GM21717 (cell line): ENCODE measurements around the gene ZNF182.
"Not testable (repeated sequence)": the region's sequence is repeated elsewhere in the genome, so short reads cannot be mapped to it uniquely, and the experiment has no call there.

ENCODE experiments used
- ATAC-seq: cut with Tn5 transposase; IDR thresholded peaks from one replicate; pipeline ENCODE4 v1.9.1; 2021; ENCODE audit warnings: mild to moderate bottlenecking, moderate library complexity; ENCODE audit not compliant: unreplicated experiment

Gene ZNF182

GRCh38 chrX:48003758-48004457, at the start of gene ZNF182:
TSS of gene ZNF182 (minus strand) at chrX:48003989. CDS start at chrX:48002609, 1,380 bp downstream.
- peak; percentile 89 for ATAC-seq

- ATAC-seq, result no peak
Measured at GRCh38 chrX:48046846-48047245, 43.1 kb upstream of the ZNF182 start.

- ATAC-seq, result no peak
Measured at GRCh38 chrX:48045410-48046311, 41.9 kb upstream of the ZNF182 start.

- no peak for ATAC-seq
Measured at GRCh38 chrX:48043056-48043455, 39.3 kb upstream of the ZNF182 start.

GRCh38 chrX:48035891-48036290, 32.1 kb upstream of the ZNF182 start:
- ATAC-seq, result no peak

- not testable (repeated sequence) for ATAC-seq
Measured at GRCh38 chrX:48030641-48031173, 26.9 kb upstream of the ZNF182 start.

- ATAC-seq, result no peak
Measured at GRCh38 chrX:48030237-48030636, 26.4 kb upstream of the ZNF182 start.

- no peak for ATAC-seq
Measured at GRCh38 chrX:48028091-48028490, 24.3 kb upstream of the ZNF182 start.

GRCh38 chrX:48027545-48027944, 23.8 kb upstream of the ZNF182 start:
- ATAC-seq, result not testable (repeated sequence)

GRCh38 chrX:48025561-48025960, 21.8 kb upstream of the ZNF182 start:
- ATAC-seq, result no peak

- ATAC-seq, result no peak
Measured at GRCh38 chrX:48022738-48023137, 18.9 kb upstream of the ZNF182 start.

GRCh38 chrX:48022100-48022499, 18.3 kb upstream of the ZNF182 start:
- no peak for ATAC-seq

GRCh38 chrX:48021026-48021900, 17.5 kb upstream of the ZNF182 start:
- ATAC-seq, result no peak

- ATAC-seq, result not testable (repeated sequence)
Measured at GRCh38 chrX:48020472-48020871, 16.7 kb upstream of the ZNF182 start.

- ATAC-seq, result not testable (repeated sequence)
Measured at GRCh38 chrX:48019892-48020291, 16.1 kb upstream of the ZNF182 start.

- ATAC-seq, result not testable (repeated sequence)
Measured at GRCh38 chrX:48016583-48017310, 13.0 kb upstream of the ZNF182 start.

- ATAC-seq, result not testable (repeated sequence)
Measured at GRCh38 chrX:48009445-48009960, 5.7 kb upstream of the ZNF182 start.

- ATAC-seq, result not testable (repeated sequence)
Measured at GRCh38 chrX:48006688-48007087, 2.9 kb upstream of the ZNF182 start, which contains the start of gene SPACA5. TSS of gene SPACA5 (plus strand) at chrX:48006988. CDS start at chrX:48007803, 815 bp downstream.

GRCh38 chrX:48003367-48003757, 427 bp downstream of the ZNF182 start:
- peak; percentile 14 for ATAC-seq

GRCh38 chrX:48002929-48003328, 860 bp downstream of the ZNF182 start:
- ATAC-seq, result no peak
